Central memory CD8-positive, alpha-beta T cell (primary cell): ENCODE data around the gene PPP2R2C.

Experiments
- ATAC-seq: fragments of 150-1000 bp; cut with Tn5 transposase; replicated peaks from 2 replicates; pipeline ENCODE4 v1.10.0; 2022; ENCODE audit warnings: mild to moderate bottlenecking, moderate FRiP score, moderate number of reproducible peaks; ENCODE audit not compliant: poor library complexity, severe bottlenecking; ENCODE audit errors: extremely low read depth
- DNase-seq, 2 donors: peaks; one replicate each; pipeline ENCODE4 v3.0.0; 2021; ENCODE audit warnings: low spot score in 2 of 2
- H3K27ac Mint-ChIP-seq: one replicate; pipeline ENCODE4 v1.8.0; 2022; ENCODE audit warnings: low read depth, mild to moderate bottlenecking, moderate library complexity, mixed read lengths
- H3K27me3 Mint-ChIP-seq: one replicate; pipeline ENCODE4 v1.8.0; 2022; ENCODE audit warnings: mixed read lengths
- H3K36me3 Mint-ChIP-seq: one replicate; pipeline ENCODE4 v1.8.0; 2022; ENCODE audit warnings: mild to moderate bottlenecking, moderate library complexity, mixed read lengths; ENCODE audit not compliant: insufficient read depth
- H3K4me1 Mint-ChIP-seq: one replicate; pipeline ENCODE4 v1.8.0; 2022; ENCODE audit warnings: mixed read lengths
- H3K4me3 Mint-ChIP-seq: one replicate; pipeline ENCODE4 v1.8.0; 2022; ENCODE audit warnings: mild to moderate bottlenecking, moderate library complexity, mixed read lengths
- H3K9me3 Mint-ChIP-seq: one replicate; pipeline ENCODE4 v1.8.0; 2022; ENCODE audit warnings: mixed read lengths

PPP2R2C gene

GRCh38 chr4:6389142-6389825 lies 83.1 kb downstream of the PPP2R2C start:
- DNase-seq, result no peak
- ATAC-seq, result no peak
- peaks cover 11% of the 10 kb centered on the region for H3K4me1 Mint-ChIP-seq
- no peaks in the 10 kb centered on the region for H3K9me3 Mint-ChIP-seq
- H3K27ac Mint-ChIP-seq, result no peak overlapping the region
- H3K27me3 Mint-ChIP-seq, result peaks cover 38% of the 10 kb centered on the region
- no peak overlapping the region for H3K4me3 Mint-ChIP-seq
- no peaks in the 10 kb centered on the region for H3K36me3 Mint-ChIP-seq

- Mint-ChIP-seq H3K9me3 (no peaks in the 10 kb centered on the region), H3K4me1 (peaks cover 11% of the 10 kb centered on the region)
Measured at GRCh38 chr4:6388713-6389112, 83.7 kb downstream of the PPP2R2C start.

GRCh38 chr4:6387946-6388345 lies 84.5 kb downstream of the PPP2R2C start:
- H3K9me3 Mint-ChIP-seq, result no peaks in the 10 kb centered on the region
- no peak for DNase-seq
- no peak for ATAC-seq
- no peak overlapping the region for H3K4me3 Mint-ChIP-seq
- no peak overlapping the region for H3K27ac Mint-ChIP-seq
- peaks cover 11% of the 10 kb centered on the region for H3K4me1 Mint-ChIP-seq
- H3K36me3 Mint-ChIP-seq, result no peaks in the 10 kb centered on the region
- H3K27me3 Mint-ChIP-seq, result peaks cover 51% of the 10 kb centered on the region

More at GRCh38 chr4:6388713-6389112, 83.7 kb downstream of the PPP2R2C start:
- H3K27me3 Mint-ChIP-seq, result peaks cover 44% of the 10 kb centered on the region
- no peaks in the 10 kb centered on the region for H3K36me3 Mint-ChIP-seq
- no peak for DNase-seq
- H3K4me3 Mint-ChIP-seq, result no peak overlapping the region
- ATAC-seq, result no peak
- H3K27ac Mint-ChIP-seq, result no peak overlapping the region

- peaks cover 66% of the 10 kb centered on the region for H3K27me3 Mint-ChIP-seq
- ATAC-seq, result no peak
- no peaks in the 10 kb centered on the region for H3K9me3 Mint-ChIP-seq
- no peak for DNase-seq
- H3K4me3 Mint-ChIP-seq, result no peak overlapping the region
- no peaks in the 10 kb centered on the region for H3K36me3 Mint-ChIP-seq
- no peak overlapping the region for H3K27ac Mint-ChIP-seq
- peaks cover 1% of the 10 kb centered on the region for H3K4me1 Mint-ChIP-seq
Measured at GRCh38 chr4:6386091-6386490, 86.3 kb downstream of the PPP2R2C start.

GRCh38 chr4:6385288-6385687 lies 87.1 kb downstream of the PPP2R2C start:
- DNase-seq (no peak), ATAC-seq (no peak)
- Mint-ChIP-seq H3K4me1 (no peaks in the 10 kb centered on the region), H3K4me3 (no peak overlapping the region), H3K27ac (no peak overlapping the region), H3K9me3 (no peaks in the 10 kb centered on the region), H3K36me3 (no peaks in the 10 kb centered on the region), H3K27me3 (peaks cover 71% of the 10 kb centered on the region)

GRCh38 chr4:6384541-6384940 lies 87.9 kb downstream of the PPP2R2C start:
- H3K9me3 Mint-ChIP-seq, result no peaks in the 10 kb centered on the region
- no peaks in the 10 kb centered on the region for H3K36me3 Mint-ChIP-seq
- H3K27me3 Mint-ChIP-seq, result peaks cover 75% of the 10 kb centered on the region

GRCh38 chr4:6383929-6384328 lies 88.5 kb downstream of the PPP2R2C start:
- H3K9me3 Mint-ChIP-seq, result no peaks in the 10 kb centered on the region
- H3K27me3 Mint-ChIP-seq, result peaks cover 74% of the 10 kb centered on the region
- H3K27ac Mint-ChIP-seq, result no peak overlapping the region
- H3K4me3 Mint-ChIP-seq, result no peak overlapping the region
- no peaks in the 10 kb centered on the region for H3K4me1 Mint-ChIP-seq
- no peaks in the 10 kb centered on the region for H3K36me3 Mint-ChIP-seq
- DNase-seq, result no peak
- ATAC-seq, result no peak

More at GRCh38 chr4:6384541-6384940, 87.9 kb downstream of the PPP2R2C start:
- H3K4me3 Mint-ChIP-seq, result no peak overlapping the region
- no peaks in the 10 kb centered on the region for H3K4me1 Mint-ChIP-seq
- DNase-seq (no peak), ATAC-seq (no peak)
- no peak overlapping the region for H3K27ac Mint-ChIP-seq

GRCh38 chr4:6383009-6383404 lies 89.4 kb downstream of the PPP2R2C start:
- DNase-seq (no peak), ATAC-seq (no peak)
- Mint-ChIP-seq H3K9me3 (no peaks in the 10 kb centered on the region), H3K4me3 (no peak overlapping the region), H3K27me3 (peaks cover 78% of the 10 kb centered on the region), H3K36me3 (no peaks in the 10 kb centered on the region), H3K4me1 (no peaks in the 10 kb centered on the region), H3K27ac (no peak overlapping the region)

- no peaks in the 10 kb centered on the region for H3K36me3 Mint-ChIP-seq
- H3K27me3 Mint-ChIP-seq, result peaks cover 78% of the 10 kb centered on the region
- ATAC-seq (no peak), DNase-seq (no peak)
- no peaks in the 10 kb centered on the region for H3K4me1 Mint-ChIP-seq
- no peak overlapping the region for H3K27ac Mint-ChIP-seq
- no peak overlapping the region for H3K4me3 Mint-ChIP-seq
- no peaks in the 10 kb centered on the region for H3K9me3 Mint-ChIP-seq
Measured at GRCh38 chr4:6381571-6382123, 90.8 kb downstream of the PPP2R2C start.

GRCh38 chr4:6380746-6381410 lies 91.5 kb downstream of the PPP2R2C start:
- H3K4me3 Mint-ChIP-seq, result no peak overlapping the region
- DNase-seq (no peak), ATAC-seq (no peak)
- H3K36me3 Mint-ChIP-seq, result no peaks in the 10 kb centered on the region
- peaks cover 74% of the 10 kb centered on the region for H3K27me3 Mint-ChIP-seq
- H3K9me3 Mint-ChIP-seq, result no peaks in the 10 kb centered on the region
- no peaks in the 10 kb centered on the region for H3K4me1 Mint-ChIP-seq
- H3K27ac Mint-ChIP-seq, result no peak overlapping the region

- no peak overlapping the region for H3K4me3 Mint-ChIP-seq
- H3K27ac Mint-ChIP-seq, result no peak overlapping the region
- H3K36me3 Mint-ChIP-seq, result no peaks in the 10 kb centered on the region
- no peak for DNase-seq
- no peaks in the 10 kb centered on the region for H3K4me1 Mint-ChIP-seq
- no peaks in the 10 kb centered on the region for H3K9me3 Mint-ChIP-seq
- H3K27me3 Mint-ChIP-seq, result peaks cover 69% of the 10 kb centered on the region
- ATAC-seq, result no peak
Measured at GRCh38 chr4:6379767-6380745, 92.4 kb downstream of the PPP2R2C start.
